MM.1S (cell line): Measurements from ENCODE around the gene YAF2.

ENCODE experiments used
- CTCF ChIP-seq: fragments of 300-600 bp; sonication (generic); IDR thresholded peaks from 2 replicates; pipeline ENCODE4 v1.5.1; 2016; ENCODE audit warnings: antibody characterized with exemption, low read length, mixed read lengths
- EZH2 ChIP-seq: fragments of 300-600 bp; sonication (generic); optimal IDR thresholded peaks from 2 replicates; pipeline ENCODE3; 2017; ENCODE audit warnings: low read depth, mild to moderate bottlenecking, antibody characterized with exemption, low read length, mixed read lengths

- TF ChIP-seq EZH2 (no peak), CTCF (no peak)
Observed at GRCh38 chr12:42238240-42239140, at the start of gene YAF2.
